ENCODE measurements around the gene EEPD1. TPM values are rescaled to one million over a fixed set of nuclear protein-coding genes. Genes with fewer than 3 reads are reported as not detected.

Gene EEPD1
- total and polyA plus RNA-seq, 2 donors (not counting 3 experiments of a cell fraction or from before 2014, with no cell fraction given) = 0.40 to 0.42 TPM

GRCh38 chr7:36249091-36249490 is 96.0 kb downstream of the EEPD1 start:
- no peak for FAIRE-seq
- dilution Hi-C loops (cut with MboI; ENCODE audit: extremely low pct_ligation_motif_present, low sequenced_read_pairs) = no loop called here
- CTCF ChIA-PET = interaction anchor here (1.1 kb wide), 1 partner anchor 264 kb away, joined by 3 read pairs; no protein-coding TSS in a partner anchor

GRCh38 chr7:36253699-36254098 is 100.6 kb downstream of the EEPD1 start:
- Histone ChIP-seq H3K79me2 (ENCODE audit: control insufficient read depth, insufficient read depth, low read length) (no peaks in the 10 kb centered on the region), H3K9me3 (replicated peaks; ENCODE audit: control insufficient read depth, insufficient read depth, low read length) (no peaks in the 10 kb centered on the region), H3K27ac (ENCODE audit: insufficient read depth, low read depth, low read length) (no peak overlapping the region), H3K9me1 (replicated peaks; ENCODE audit: control insufficient read depth, extremely low read depth, insufficient read depth, low read length) (no peaks in the 10 kb centered on the region), H3K4me2 (ENCODE audit: insufficient read depth, low read length) (no peak overlapping the region), H4K20me1 (replicated peaks; ENCODE audit: control insufficient read depth, extremely low read depth, insufficient read depth, low read length) (no peaks in the 10 kb centered on the region), H3K27me3 (ENCODE audit: control insufficient read depth in 2 of 2, insufficient read depth in 2 of 2, low read length in 2 of 2) (no peaks in the 10 kb centered on the region), H3K36me3 (ENCODE audit: control insufficient read depth in 2 of 2, extremely low read depth in 1 of 2, insufficient read depth in 2 of 2, low read length in 2 of 2) (no peaks in the 10 kb centered on the region), H3K4me3 (replicated peaks in 1 of 3; ENCODE audit: insufficient read depth in 1 of 3, low read depth in 1 of 3, low read length in 3 of 3) (no peak overlapping the region), H2AFZ (ENCODE audit: low read depth, low read length) (no peak overlapping the region), H3K9ac (replicated peaks; ENCODE audit: extremely low read depth, insufficient read depth, low read length) (no peak overlapping the region), H3K4me1 (ENCODE audit: control insufficient read depth, extremely low read depth, insufficient read depth, low read length) (no peaks in the 10 kb centered on the region)
- ChIA-PET CTCF (no interaction called here), POLR2A (no interaction called here)
- FAIRE-seq = no peak
- no peak for DNase-seq (ENCODE audit: low read depth, low spot score)
- TF ChIP-seq FOS (IDR thresholded peaks at IDR 0.05; ENCODE audit: borderline replicate concordance, insufficient read depth, low read length) = no peak
- TF ChIP-seq CTCF (IDR thresholded peaks at IDR 0.05; ENCODE audit: extremely low read depth in 1 of 2, insufficient read depth in 1 of 2, low read depth in 1 of 2, low read length in 2 of 2) = no peak
- no peak for TF ChIP-seq POLR2AphosphoS5 (IDR thresholded peaks at IDR 0.05; ENCODE audit: insufficient read depth, low read depth, low read length)
- no peak for TF ChIP-seq POLR2A (IDR thresholded peaks at IDR 0.05; ENCODE audit: low read depth, low read length)
- no peak for TF ChIP-seq EZH2 (IDR thresholded peaks at IDR 0.05; ENCODE audit: borderline replicate concordance, low read depth, low read length, severe bottlenecking)
- TF ChIP-seq JUN (IDR thresholded peaks at IDR 0.05; ENCODE audit: borderline replicate concordance, insufficient read depth, insufficient read length, low read depth) = no peak
- TF ChIP-seq MAX (IDR thresholded peaks at IDR 0.05; ENCODE audit: insufficient read depth, insufficient read length) = no peak
- no peak for TF ChIP-seq GATA2 (IDR thresholded peaks at IDR 0.05; ENCODE audit: insufficient read depth, insufficient read length, low read depth, low read length)
- TF ChIP-seq MYC (IDR thresholded peaks at IDR 0.05; ENCODE audit: low read depth, low read length) = no peak
- intact Hi-C loops (cut with micrococcal nuclease) = no loop called here
- dilution Hi-C loops (cut with MboI; ENCODE audit: extremely low pct_ligation_motif_present, low sequenced_read_pairs) = no loop called here
- no TSS peak for BruUV-seq (replicated peaks)

More at GRCh38 chr7:36249091-36249490, 96.0 kb downstream of the EEPD1 start:
- no peaks in the 10 kb centered on the region for H3K4me1 ChIP-seq (ENCODE audit: control insufficient read depth, extremely low read depth, insufficient read depth, low read length)
- no peak overlapping the region for H3K4me2 ChIP-seq (ENCODE audit: insufficient read depth, low read length)
- no peak overlapping the region for H2AFZ ChIP-seq (ENCODE audit: low read depth, low read length)
- DNase-seq (ENCODE audit: low read depth, low spot score) = no peak
- no peaks in the 10 kb centered on the region for H4K20me1 ChIP-seq (replicated peaks; ENCODE audit: control insufficient read depth, extremely low read depth, insufficient read depth, low read length)
- H3K4me3 ChIP-seq (replicated peaks in 1 of 3; ENCODE audit: insufficient read depth in 1 of 3, low read depth in 1 of 3, low read length in 3 of 3) = no peak overlapping the region
- no peaks in the 10 kb centered on the region for H3K27me3 ChIP-seq (ENCODE audit: control insufficient read depth in 2 of 2, insufficient read depth in 2 of 2, low read length in 2 of 2)
- H3K27ac ChIP-seq (ENCODE audit: insufficient read depth, low read depth, low read length) = no peak overlapping the region
- no peaks in the 10 kb centered on the region for H3K9me3 ChIP-seq (replicated peaks; ENCODE audit: control insufficient read depth, insufficient read depth, low read length)
- H3K9me1 ChIP-seq (replicated peaks; ENCODE audit: control insufficient read depth, extremely low read depth, insufficient read depth, low read length) = no peaks in the 10 kb centered on the region
- TF ChIP-seq MYC (IDR thresholded peaks at IDR 0.05; ENCODE audit: low read depth, low read length) (no peak), CTCF (IDR thresholded peaks at IDR 0.05; ENCODE audit: extremely low read depth in 1 of 2, insufficient read depth in 1 of 2, low read depth in 1 of 2, low read length in 2 of 2) (no peak)
- H3K79me2 ChIP-seq (ENCODE audit: control insufficient read depth, insufficient read depth, low read length) = no peaks in the 10 kb centered on the region
- BruUV-seq (replicated peaks) = no TSS peak
- intact Hi-C loops (cut with micrococcal nuclease) = no loop called here
- H3K36me3 ChIP-seq (ENCODE audit: control insufficient read depth in 2 of 2, extremely low read depth in 1 of 2, insufficient read depth in 2 of 2, low read length in 2 of 2) = no peaks in the 10 kb centered on the region
- no peak overlapping the region for H3K9ac ChIP-seq (replicated peaks; ENCODE audit: extremely low read depth, insufficient read depth, low read length)
- POLR2A ChIA-PET = no interaction called here
